Thyroid gland (tissue), 4 donors: ENCODE results near the gene NR1H4. TPM values are rescaled to one million over a fixed set of nuclear protein-coding genes. Genes with fewer than 3 reads are reported as not detected.

Experiments
- DNase-seq, 2 donors: peaks; one replicate each; pipeline ENCODE4 v3.0.0-alpha.2; 2019
- H3K27ac ChIP-seq, 3 donors: fragments of 200-600 bp; sonication (generic); 1 replicate in 2 of 3; 2 replicates in 1 of 3; pipeline ENCODE4 v1.5.1; 2016 to 2019; ENCODE audit warnings: mild to moderate bottlenecking in 1 of 3, moderate library complexity in 1 of 3
- H3K27me3 ChIP-seq: fragments of 200-600 bp; sonication (generic); one replicate; pipeline ENCODE4 v1.5.1; 2019
- H3K36me3 ChIP-seq, 2 donors: fragments of 200-600 bp; sonication (generic); one replicate each; pipeline ENCODE4 v1.5.1; 2016 to 2019
- H3K4me1 ChIP-seq, 2 donors: fragments of 200-600 bp; sonication (generic); one replicate each; pipeline ENCODE4 v1.5.1; 2017 to 2019
- H3K4me3 ChIP-seq, 3 donors: fragments of 200-600 bp; sonication (generic); replicated peaks in 1 of 3; 1 replicate in 2 of 3; 2 replicates in 1 of 3; pipeline ENCODE4 v1.5.1; 2016; ENCODE audit warnings: mild to moderate bottlenecking in 1 of 3
- H3K9me3 ChIP-seq: fragments of 200-600 bp; sonication (generic); one replicate; pipeline ENCODE4 v1.5.1; 2017
- CTCF ChIP-seq, 6 experiments: fragments of 200-600 bp in 3 of 6; fragments of 450-650 bp in 3 of 6; sonication (generic) in 3 of 6; IDR thresholded peaks; one replicate each; pipeline ENCODE4 v1.5.1; 2016 to 2019; ENCODE audit warnings: antibody characterized with exemption in 6 of 6, mild to moderate bottlenecking in 2 of 6, inconsistent platforms in 1 of 6, moderate library complexity in 1 of 6
- POLR2A ChIP-seq, 2 donors: fragments of 450-650 bp; IDR thresholded peaks; one replicate each; pipeline ENCODE4 v1.6.1; 2017; ENCODE audit warnings: antibody characterized with exemption in 2 of 2, mild to moderate bottlenecking in 2 of 2, moderate library complexity in 1 of 2
- WGBS, 2 donors: methylation state at CpG; one replicate each; pipeline ENCODE4 v1.1.5; 2017; 5-methylcytosine and 5-hydroxymethylcytosine counted together
- intact Hi-C: fragments of 100-400 bp; cut with DNase I; formaldehyde crosslinking; loops from one replicate; pipeline ENCODE4 v1.15.1; 2023
- total RNA-seq, 4 donors: library from RNA; depleted of rRNA; stranded (reverse); fragments of >200 nt; gene quantifications; one replicate each; pipeline ENCODE4 v1.2.3, GENCODE V29; 2016

NR1H4 gene
- total RNA-seq, 4 donors from 2014 or later = not detected

GRCh38 chr12:100464529-100464928 lies 9.1 kb upstream of the NR1H4 start:
- H3K4me3 ChIP-seq = no peak overlapping the region
- DNase-seq = no peak
- H3K27me3 ChIP-seq = no peaks in the 10 kb centered on the region
- no peak overlapping the region for H3K27ac ChIP-seq
- TF ChIP-seq CTCF (IDR thresholded peaks at IDR 0.05) = no peak
- no peak for TF ChIP-seq POLR2A (IDR thresholded peaks at IDR 0.05)
- intact Hi-C loops = no loop called here
- no peaks in the 10 kb centered on the region for H3K36me3 ChIP-seq
- no peaks in the 10 kb centered on the region for H3K9me3 ChIP-seq
- no peaks in the 10 kb centered on the region for H3K4me1 ChIP-seq
- 77 to 81% methylated on average over 1 of the region's 1 CpG for WGBS, 2 donors

- Histone ChIP-seq H3K9me3 (no peaks in the 10 kb centered on the region), H3K27me3 (no peaks in the 10 kb centered on the region), H3K4me3 (no peak overlapping the region), H3K4me1 (no peaks in the 10 kb centered on the region), H3K27ac (no peak overlapping the region), H3K36me3 (no peaks in the 10 kb centered on the region)
- no peak for DNase-seq
- intact Hi-C loops = no loop called here
- TF ChIP-seq POLR2A (IDR thresholded peaks at IDR 0.05) = no peak
- no peak for TF ChIP-seq CTCF (IDR thresholded peaks at IDR 0.05)
Measured at GRCh38 chr12:100468126-100468525, 5.5 kb upstream of the NR1H4 start.

DNA sequence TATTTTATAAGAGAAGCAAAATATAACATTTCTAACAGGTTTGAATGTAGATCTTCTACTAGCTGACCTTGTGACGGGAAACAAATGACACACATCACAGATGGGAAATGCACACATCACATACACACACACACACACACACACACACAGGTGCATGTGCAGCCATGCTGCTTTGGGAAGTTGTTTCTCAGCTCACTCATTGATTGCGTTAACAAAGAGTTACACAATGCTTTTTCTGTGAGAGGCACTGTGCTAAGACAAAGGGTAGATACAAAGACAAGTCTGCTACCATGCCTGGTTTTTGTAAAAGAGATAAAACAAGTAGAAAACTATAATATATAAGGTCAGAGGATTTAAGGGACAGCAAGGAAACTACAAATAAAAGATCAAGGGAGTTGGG lies 1.3 kb upstream of the NR1H4 start:
- Histone ChIP-seq H3K9me3 (no peaks in the 10 kb centered on the region), H3K4me3 (no peak overlapping the region), H3K36me3 (no peaks in the 10 kb centered on the region), H3K27ac (no peak overlapping the region), H3K4me1 (no peaks in the 10 kb centered on the region), H3K27me3 (no peaks in the 10 kb centered on the region)
- WGBS, 2 donors = 90 to 92% methylated on average over 2 of the region's 2 CpGs
- DNase-seq = no peak
- TF ChIP-seq POLR2A (IDR thresholded peaks at IDR 0.05) (no peak), CTCF (IDR thresholded peaks at IDR 0.05) (no peak)
- intact Hi-C loops = no loop called here

DNA sequence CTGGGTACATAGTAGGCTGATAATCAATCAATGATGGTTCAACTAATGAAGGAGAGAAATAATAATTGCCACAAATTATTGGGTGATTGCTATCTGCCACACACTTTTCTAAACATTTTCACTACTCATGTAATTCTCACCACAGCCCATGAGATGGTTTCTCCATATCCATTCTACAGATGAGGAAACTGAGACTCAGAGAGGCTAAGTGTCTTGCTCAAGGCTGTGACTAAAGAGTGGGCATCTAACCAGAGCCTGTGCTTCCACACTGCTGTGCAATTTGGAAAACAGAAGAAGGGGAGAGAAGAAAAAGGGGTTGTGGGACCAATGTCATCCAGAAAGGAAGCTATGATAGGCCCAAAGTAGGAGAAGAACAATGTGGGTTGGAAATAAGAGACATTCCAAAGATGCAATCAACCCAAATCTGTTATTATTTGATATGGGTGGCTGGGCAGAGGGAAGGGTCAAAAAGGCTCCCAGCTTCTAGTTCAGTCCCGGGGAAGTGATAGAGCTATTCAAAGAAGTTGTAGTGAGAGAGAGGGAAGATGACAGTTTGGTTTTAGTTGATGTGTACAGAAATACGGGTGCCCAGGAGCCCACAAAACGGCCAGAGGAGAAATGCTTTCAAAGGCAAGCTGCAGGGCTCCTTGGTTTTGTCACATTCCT lies 483 bp upstream of the NR1H4 start:
- 41 to 47% methylated on average over 3 of the region's 3 CpGs for WGBS, 2 donors
- no peak overlapping the region for H3K4me3 ChIP-seq
- no peaks in the 10 kb centered on the region for H3K36me3 ChIP-seq

More for the DNA sequence above, 483 bp upstream of the NR1H4 start:
- intact Hi-C loops = no loop called here
- Histone ChIP-seq H3K27me3 (no peaks in the 10 kb centered on the region), H3K9me3 (no peaks in the 10 kb centered on the region), H3K27ac (no peak overlapping the region), H3K4me1 (no peaks in the 10 kb centered on the region)
- no peak for TF ChIP-seq CTCF (IDR thresholded peaks at IDR 0.05)
- TF ChIP-seq POLR2A (IDR thresholded peaks at IDR 0.05) = no peak
- no peak for DNase-seq
